Dermis microvascular lymphatic vessel endothelial cell (primary cell): ENCODE data around the gene SPATA31C1. TPM values are rescaled to one million over a fixed set of nuclear protein-coding genes. Genes with fewer than 3 reads are reported as not detected.
A peak's percentile ranks its signal among the peaks of the same experiment; 100 is the strongest.
"Not testable (repeated sequence)": the region's sequence is repeated elsewhere in the genome, so short reads cannot be mapped to it uniquely, and the experiment has no call there.

ENCODE experiments used
- DNase-seq, 2 donors: peaks; one replicate each; pipeline versions ENCODE4 v3.0.0 to v3.0.0-alpha.2; 2010; ENCODE audit warnings: low read depth in 2 of 2
- total RNA-seq: library from RNA; depleted of rRNA; stranded (reverse); fragments of >200 nt; gene quantifications from 2 replicates; pipeline ENCODE4 v1.2.1, GENCODE V29; 2014

The SPATA31C1 gene
- total RNA-seq: not detected in 2 replicates

GRCh38 chr9:87917662-87918061 lies at the start of gene SPATA31C1:
SPATA31C1 (plus strand) TSS chr9:87917962.
- DNase-seq: not testable (repeated sequence)

GRCh38 chr9:87868175-87868574 lies 49.6 kb upstream of the SPATA31C1 start:
- DNase-seq: no peak

GRCh38 chr9:87868635-87869034 lies 49.1 kb upstream of the SPATA31C1 start:
- no peak for DNase-seq

GRCh38 chr9:87869082-87869481 lies 48.7 kb upstream of the SPATA31C1 start:
- no peak for DNase-seq

GRCh38 chr9:87871425-87872078 lies 46.2 kb upstream of the SPATA31C1 start:
- DNase-seq: no peak

- DNase-seq: no peak
Observed at GRCh38 chr9:87872079-87872624, 45.6 kb upstream of the SPATA31C1 start.

GRCh38 chr9:87873607-87874303 lies 44.0 kb upstream of the SPATA31C1 start:
- no peak for DNase-seq

- no peak for DNase-seq
Observed at GRCh38 chr9:87874304-87874623, 43.5 kb upstream of the SPATA31C1 start.

GRCh38 chr9:87875060-87875459 lies 42.7 kb upstream of the SPATA31C1 start:
- DNase-seq: no peak

- no peak for DNase-seq
Observed at GRCh38 chr9:87875831-87876545, 41.8 kb upstream of the SPATA31C1 start.

GRCh38 chr9:87876708-87877107 lies 41.1 kb upstream of the SPATA31C1 start:
- DNase-seq: no peak

- DNase-seq: peak in 1 of 2 donors; percentile 5
Observed at GRCh38 chr9:87878989-87879511, 38.7 kb upstream of the SPATA31C1 start.

GRCh38 chr9:87880116-87880515 lies 37.6 kb upstream of the SPATA31C1 start:
- peak in 1 of 2 donors; percentile 5 for DNase-seq

- no peak for DNase-seq
Observed at GRCh38 chr9:87880683-87881082, 37.1 kb upstream of the SPATA31C1 start.

- DNase-seq: no peak
Observed at GRCh38 chr9:87882627-87883026, 35.1 kb upstream of the SPATA31C1 start, which contains the start of gene SPATA31E1. SPATA31E1 (plus strand) TSS chr9:87882877; CDS start chr9:87882892, 15 bp downstream.

GRCh38 chr9:87883274-87883673 lies 34.5 kb upstream of the SPATA31C1 start:
- no peak for DNase-seq

- no peak for DNase-seq
Observed at GRCh38 chr9:87883990-87884389, 33.8 kb upstream of the SPATA31C1 start.

GRCh38 chr9:87884578-87885459 lies 32.9 kb upstream of the SPATA31C1 start:
- DNase-seq: no peak

GRCh38 chr9:87885484-87886189 lies 32.1 kb upstream of the SPATA31C1 start:
- no peak for DNase-seq

- DNase-seq: no peak
Observed at GRCh38 chr9:87886210-87886932, 31.4 kb upstream of the SPATA31C1 start.
